GM20431 (cell line): Measurements from ENCODE around the gene EVPL.

Experiments
- in situ Hi-C: fragments of 300-500 bp; cut with MseI, MboI; formaldehyde crosslinking; loops from one replicate; pipeline ENCODE4 v1.15.0; 2020; ENCODE audit warnings: low sequenced_read_pairs; ENCODE audit not compliant: unreplicated experiment

The EVPL gene

DNA sequence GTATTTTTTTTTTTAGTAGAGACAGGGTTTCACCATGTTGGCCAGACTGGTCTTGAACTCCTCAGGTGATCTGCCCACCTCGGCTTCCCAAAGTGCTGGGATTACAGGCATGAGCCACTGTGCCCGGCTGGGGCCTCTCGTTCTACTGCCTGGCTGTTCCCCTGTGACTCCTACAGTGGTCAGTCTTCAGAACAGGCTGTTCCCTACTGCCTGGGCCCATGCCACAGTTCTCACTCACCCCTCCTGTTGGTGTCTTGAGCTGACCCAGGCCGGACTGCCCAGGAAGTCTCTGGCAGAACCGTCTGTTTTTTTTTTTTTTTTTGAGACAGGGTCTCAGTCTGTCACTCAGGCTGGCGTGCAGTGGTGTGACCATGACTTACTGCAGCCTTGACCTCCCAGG lies 23.2 kb downstream of the EVPL start:
- in situ Hi-C loops, result no loop called here

- in situ Hi-C loops, result no loop called here
These were observed 25.0 kb downstream of the EVPL start for GRCh38 chr17:76002100-76002499.

DNA sequence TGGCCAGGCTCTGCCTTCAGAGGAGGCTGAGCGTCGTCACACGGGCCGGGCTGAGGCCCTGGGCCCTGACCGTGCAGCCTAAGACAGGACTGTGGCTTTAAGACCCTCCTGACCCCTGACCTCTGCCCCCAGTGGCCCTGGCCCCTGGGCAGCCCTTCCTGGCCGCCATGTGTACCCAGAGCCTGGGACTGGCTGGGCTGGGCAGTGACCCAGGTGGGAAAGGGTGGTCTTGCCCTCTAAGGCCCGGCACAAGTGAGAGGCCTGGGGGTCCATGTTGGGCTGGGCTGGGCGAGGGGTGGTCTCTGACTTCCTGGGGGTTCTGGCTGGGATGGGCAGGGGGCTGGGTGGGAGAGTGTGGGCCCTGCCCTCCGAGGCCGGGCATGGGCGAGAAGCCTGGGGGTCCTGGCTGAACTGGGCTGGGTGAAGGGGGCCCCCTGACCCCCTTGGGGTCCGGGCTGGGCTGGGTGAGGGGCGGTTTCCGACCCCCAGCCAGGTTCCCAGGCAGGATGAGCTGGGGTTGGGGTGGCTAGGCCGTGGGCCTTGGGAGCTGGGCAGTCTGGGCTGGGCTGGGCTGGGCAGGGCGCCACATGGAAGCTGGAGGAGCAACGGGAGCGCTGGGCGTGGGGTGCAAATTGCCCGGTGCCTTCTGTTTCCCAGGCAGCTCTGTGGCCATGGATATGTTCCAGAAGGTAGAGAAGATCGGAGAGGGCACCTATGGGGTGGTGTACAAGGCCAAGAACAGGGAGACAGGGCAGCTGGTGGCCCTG lies 26.2 kb downstream of the EVPL start, which contains the start of gene CDK3:
CDK3 (plus strand) TSS at position 101 of the 767 bp plus-strand sequence; CDS start at position 672, 571 bp downstream.
- in situ Hi-C loops, result no loop called here

GRCh38 chr17:76000016-76000754 lies 26.9 kb downstream of the EVPL start:
- in situ Hi-C loops, result no loop called here

- in situ Hi-C loops, result no loop called here
These were observed 28.7 kb downstream of the EVPL start for GRCh38 chr17:75998327-75998795.

DNA sequence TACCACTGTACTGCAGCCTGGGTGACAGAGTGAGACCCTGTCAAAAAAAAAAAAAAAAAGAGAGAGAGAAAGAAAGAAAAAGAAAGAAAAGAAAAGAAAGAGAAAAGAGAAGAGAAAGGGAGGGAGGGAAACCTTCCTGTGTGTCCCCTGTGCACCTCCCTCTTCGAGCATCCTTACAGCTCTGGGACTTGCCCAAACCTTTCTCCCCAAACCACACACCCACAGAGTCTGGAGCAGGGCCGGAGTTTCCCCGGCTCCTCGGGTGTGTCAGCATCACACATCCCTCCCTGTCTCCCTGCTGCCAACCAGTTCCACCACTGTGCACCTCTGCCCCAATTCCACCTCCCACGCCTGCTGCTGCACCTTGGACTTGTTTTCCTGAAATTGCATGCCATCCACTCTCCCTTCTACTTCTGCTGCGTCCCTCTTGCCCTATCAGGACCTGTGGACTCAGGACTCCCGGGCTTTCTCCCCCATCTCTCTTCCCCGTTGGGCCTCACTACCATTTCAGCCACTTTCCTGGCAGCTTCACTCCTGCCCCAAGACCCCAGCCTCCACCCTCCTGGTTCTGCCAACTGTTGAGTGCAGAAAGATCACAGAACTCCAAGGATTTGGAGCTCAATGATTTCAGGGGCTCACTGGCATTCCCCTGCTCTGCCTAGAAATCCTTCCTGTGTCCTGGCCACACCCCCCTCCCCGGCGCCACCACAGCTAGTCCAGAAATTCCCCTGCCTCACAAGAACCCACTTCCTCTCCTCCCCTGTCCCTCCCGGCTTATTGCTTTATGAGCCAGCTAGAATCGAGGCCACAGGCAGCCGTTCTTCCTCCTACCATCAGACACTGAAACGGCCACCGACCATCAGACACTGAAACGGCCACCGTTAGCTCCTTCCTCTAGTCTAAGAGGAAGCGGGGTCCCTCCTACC lies 30.2 kb downstream of the EVPL start:
- in situ Hi-C loops, result no loop called here

DNA sequence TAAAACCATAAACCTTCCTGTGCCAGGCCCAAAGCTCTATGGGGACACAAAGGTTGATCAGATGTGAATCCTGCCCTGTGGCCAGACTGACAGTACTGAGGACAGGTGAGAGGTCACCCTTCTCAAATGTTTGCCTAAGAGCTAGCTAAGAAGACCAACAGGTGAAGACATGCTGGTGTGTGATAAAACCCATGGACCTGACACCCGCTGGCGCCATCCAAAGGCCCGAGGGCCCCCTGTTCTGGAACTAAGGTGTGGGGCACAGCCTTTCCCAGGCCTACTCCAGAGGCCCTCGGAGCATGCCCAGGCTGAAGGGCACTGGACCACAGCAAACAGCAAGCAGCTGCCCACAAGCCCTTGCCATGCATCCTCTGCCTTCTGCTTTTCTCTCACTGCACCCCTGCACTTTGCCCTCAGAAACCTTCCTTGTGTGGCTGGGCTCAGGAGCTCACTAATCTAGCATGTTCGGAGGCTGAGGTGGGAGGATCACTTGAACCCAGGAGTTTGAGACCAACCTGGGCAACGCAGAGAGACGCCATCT lies 31.7 kb downstream of the EVPL start:
- in situ Hi-C loops, result no loop called here

DNA sequence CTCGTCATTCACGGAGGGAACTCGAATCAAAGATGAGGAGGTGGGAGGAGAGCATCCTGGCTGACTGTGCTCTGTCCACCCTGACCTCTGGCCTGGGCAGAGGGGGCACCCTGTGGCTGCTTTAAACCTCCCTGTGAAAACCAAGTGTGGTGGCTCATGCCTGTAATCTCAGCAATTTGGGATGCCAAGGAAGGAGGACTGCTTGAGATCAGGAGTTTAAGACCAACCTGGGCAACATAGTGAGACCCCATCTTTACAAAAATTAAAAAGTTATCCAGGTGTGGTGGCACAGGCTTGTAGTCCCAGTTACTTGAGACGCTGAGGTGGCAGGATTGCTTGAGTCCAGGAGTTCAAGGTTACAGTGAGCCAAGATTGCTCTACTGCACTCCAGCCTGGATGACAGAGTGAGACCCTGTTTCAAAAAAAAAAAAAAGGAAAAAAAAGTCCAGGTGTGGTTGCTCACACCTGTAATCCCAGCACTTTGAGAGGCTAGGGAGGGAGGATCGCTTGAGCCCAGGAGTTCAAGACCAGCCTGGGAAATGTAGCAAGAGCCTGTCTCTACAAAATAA lies 32.2 kb downstream of the EVPL start:
- in situ Hi-C loops, result no loop called here

- in situ Hi-C loops, result no loop called here
These were observed 35.7 kb downstream of the EVPL start for GRCh38 chr17:75991396-75991795.

- in situ Hi-C loops, result no loop called here
These were observed 40.1 kb downstream of the EVPL start for GRCh38 chr17:75987041-75987440.

DNA sequence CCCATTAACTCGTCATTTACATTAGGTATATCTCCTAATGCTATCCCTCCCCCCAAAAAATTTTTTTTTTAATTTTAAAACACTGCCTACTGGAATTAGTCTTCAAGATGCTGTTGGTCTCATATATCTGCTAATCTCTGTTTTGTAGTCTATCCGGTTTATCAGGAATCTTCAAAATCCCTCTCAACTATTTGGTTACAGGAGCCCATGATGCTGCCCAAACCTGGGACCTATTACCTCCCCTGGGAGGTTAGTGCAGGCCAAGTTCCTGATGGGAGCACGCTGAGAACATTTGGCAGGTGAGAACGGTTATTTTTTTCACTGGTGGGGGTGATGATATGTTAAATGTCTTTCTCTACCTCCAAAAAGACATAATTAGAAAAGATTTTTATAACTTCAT lies 41.1 kb downstream of the EVPL start:
- in situ Hi-C loops, result no loop called here

- in situ Hi-C loops, result no loop called here
These were observed 43.5 kb downstream of the EVPL start for GRCh38 chr17:75983501-75984181.

DNA sequence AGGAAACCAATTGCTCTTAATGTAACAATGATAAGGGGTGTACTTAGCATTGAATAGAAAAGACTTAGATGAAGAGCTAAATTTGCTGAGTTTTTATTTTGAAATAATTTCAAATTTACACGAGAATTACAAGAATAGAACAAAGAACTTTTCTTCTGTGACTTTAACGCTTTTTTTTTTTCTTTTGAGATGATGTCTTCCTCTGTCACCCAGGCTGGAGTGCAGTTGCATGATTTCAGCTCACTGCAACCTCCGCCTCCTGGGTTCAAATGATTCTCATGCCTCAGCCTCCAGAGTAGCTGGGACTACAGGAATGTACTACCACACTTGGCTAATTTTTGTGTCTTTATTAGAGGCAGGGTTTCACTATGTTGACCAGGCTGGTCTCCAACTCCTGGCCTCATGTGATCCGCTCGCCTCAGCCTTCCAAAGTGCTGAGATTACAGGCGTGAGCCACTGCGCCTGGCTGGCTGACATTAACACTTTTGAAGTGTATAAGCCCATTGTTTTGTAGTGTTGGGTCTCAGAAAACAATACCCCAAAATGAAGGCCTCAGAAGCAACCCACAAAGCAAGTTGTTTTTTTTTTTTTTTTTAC lies 46.0 kb downstream of the EVPL start:
- in situ Hi-C loops, result no loop called here

GRCh38 chr17:75980188-75981018 lies 46.7 kb downstream of the EVPL start:
- in situ Hi-C loops, result no loop called here

DNA sequence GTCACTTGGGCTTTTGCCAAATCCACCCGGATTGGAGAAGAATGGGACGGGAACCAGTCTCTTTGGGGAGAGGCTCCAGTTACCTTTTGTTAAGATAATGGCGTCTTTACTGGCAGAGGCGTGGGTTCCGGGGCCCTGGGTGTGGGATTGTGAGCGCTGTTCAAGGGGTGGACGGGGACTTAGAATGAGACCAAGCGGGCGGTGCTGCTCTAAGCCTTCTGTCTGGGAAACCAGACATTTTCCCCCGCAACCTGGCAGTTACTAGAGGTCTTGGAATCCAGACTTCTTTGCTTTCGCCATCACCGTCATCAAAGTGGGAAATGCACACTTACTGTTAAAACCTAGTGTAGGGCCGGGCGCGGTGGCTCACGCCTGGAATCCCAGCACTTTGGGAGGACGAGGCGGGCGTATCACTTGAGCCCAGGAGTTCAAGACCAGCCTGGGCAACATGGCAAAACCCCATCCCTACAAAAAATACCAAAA lies 47.4 kb downstream of the EVPL start:
- in situ Hi-C loops, result no loop called here

DNA sequence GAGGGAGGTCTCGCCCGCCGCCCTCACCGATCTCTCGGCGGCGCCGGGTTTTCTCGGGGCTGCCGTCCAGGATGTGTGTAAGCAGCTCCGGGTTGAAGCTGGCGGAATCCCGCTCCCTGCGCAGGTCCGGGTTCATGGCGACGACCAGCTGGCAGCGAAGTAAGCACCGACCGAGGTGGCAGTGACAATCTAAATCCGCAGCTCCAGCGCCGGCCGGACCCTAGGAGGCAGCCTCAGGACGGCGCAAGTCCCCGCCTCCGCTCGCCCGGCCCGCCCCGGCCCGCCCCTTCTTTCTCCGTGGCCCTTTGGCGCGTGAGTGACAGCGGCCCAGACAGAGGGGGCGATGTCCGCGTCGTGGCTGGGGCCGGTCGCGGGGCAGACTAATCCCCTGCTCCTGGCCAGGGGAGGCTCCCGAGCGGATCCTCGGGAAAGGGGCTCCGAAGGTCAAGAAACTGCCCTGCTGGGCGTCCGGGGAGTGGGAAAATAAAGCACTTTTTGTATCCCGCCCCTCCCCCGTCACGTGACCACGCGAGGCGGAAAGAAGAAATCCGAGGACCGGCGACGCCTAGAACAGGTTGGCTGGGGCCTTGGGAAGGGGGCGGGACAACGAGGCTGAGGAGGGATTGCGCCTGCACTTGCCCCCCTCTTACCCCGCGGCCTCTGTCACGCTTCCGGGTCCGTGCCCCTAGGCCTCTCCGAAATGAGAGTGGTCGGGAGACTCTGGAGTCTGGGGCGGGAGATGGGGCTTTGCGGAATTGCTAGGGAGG lies 48.0 kb downstream of the EVPL start, which contains the start of the genes ACOX1 and TEN1:
ACOX1 (minus strand) TSS at position 229 of the 767 bp plus-strand sequence; CDS start at position 136, 93 bp downstream.
TEN1 (plus strand) TSS at position 303 of the 767 bp plus-strand sequence. CDS start 6,953 bp downstream, outside the sequence.
- in situ Hi-C loops, result no loop called here
